A549 (cell line): ENCODE data around the gene EHBP1. TPM values are rescaled to one million over a fixed set of nuclear protein-coding genes. Genes with fewer than 3 reads are reported as not detected.

ENCODE experiments used
- ATAC-seq, 2 experiments: fragments of 200-7000 bp in 1 of 2; fragments of >200 bp in 1 of 2; cut with Nextera tagmentation in 1 of 2; cut with Tn5 transposase in 1 of 2; 3 replicates each; pipeline versions ENCODE4 v1.8.0 to v1.9.1; 2018 to 2020; ENCODE audit warnings: mild to moderate bottlenecking in 1 of 2, moderate library complexity in 1 of 2
- CTCF ChIA-PET: fragments of 300-600 bp; sonication (Branson Sonifier 250); formaldehyde crosslinking; extraction: SDS; loops from one replicate; lab custom pipeline; 2021; ENCODE audit warnings: antibody characterized with exemption, inconsistent platforms; lab: Yijun Ruan, JAX
- POLR2A ChIA-PET: fragments of 350-600 bp; formaldehyde crosslinking; extraction: SDS; loops from one replicate; lab custom pipeline; 2021; ENCODE audit warnings: antibody characterized with exemption, inconsistent platforms; lab: Yijun Ruan, JAX
- DNase-seq, 2 experiments: peaks; one replicate each; pipeline versions ENCODE4 v3.0.0 to v3.0.0-alpha.2; 2011 to 2016; ENCODE audit warnings: low read depth in 1 of 2, low spot score in 1 of 2
- FAIRE-seq: peaks from 2 replicates; lab custom pipeline; 2011; peaks lifted over from hg19 to GRCh38; lab: Jason Lieb, UNC
- H3K27ac ChIP-seq, 2 experiments: fragments of >200 bp; sonication (Bioruptor Twin); formaldehyde crosslinking; 3 replicates each; pipeline ENCODE4 v1.5.1; 2016 to 2017
- H3K4me1 ChIP-seq: fragments of >200 bp; sonication (Bioruptor Twin); formaldehyde crosslinking; 3 replicates; pipeline ENCODE4 v1.6.1; 2016
- H3K4me2 ChIP-seq: fragments of >200 bp; sonication (Bioruptor Twin); formaldehyde crosslinking; 3 replicates; pipeline ENCODE4 v1.6.1; 2016
- H3K4me3 ChIP-seq: fragments of >200 bp; sonication (Bioruptor Twin); formaldehyde crosslinking; 3 replicates; pipeline ENCODE4 v1.5.1; 2016
- H3K9me3 ChIP-seq: fragments of >200 bp; sonication (Bioruptor Twin); formaldehyde crosslinking; 3 replicates; pipeline ENCODE4 v1.6.1; 2016
- BCL3 ChIP-seq: fragments of >200 bp; sonication (Bioruptor Twin); formaldehyde crosslinking; IDR thresholded peaks from 3 replicates; pipeline ENCODE4 v1.6.1; 2016
- BHLHE40 ChIP-seq: IDR thresholded peaks from 2 replicates; pipeline ENCODE4 v1.6.1; 2012; ENCODE audit warnings: low read depth, low read length, inconsistent platforms
- CBX2 ChIP-seq: fragments of 200-600 bp; sonication (generic); IDR thresholded peaks from 2 replicates; pipeline ENCODE4 v1.6.1; 2016; ENCODE audit warnings: low read depth, mild to moderate bottlenecking, borderline replicate concordance
- CEBPB ChIP-seq, 2 experiments: fragments of >200 bp in 1 of 2; sonication (Bioruptor Twin) in 1 of 2; formaldehyde crosslinking in 1 of 2; IDR thresholded peaks; 2 replicates each; pipeline ENCODE4 v1.6.1; 2012 to 2016
- CHD2 ChIP-seq: fragments of 150-350 bp; IDR thresholded peaks from 2 replicates; pipeline ENCODE4 v1.6.1; 2014; ENCODE audit warnings: low read length; ENCODE audit not compliant: partially characterized antibody
- CHD4 ChIP-seq: fragments of 200-600 bp; sonication (generic); IDR thresholded peaks from 2 replicates; pipeline ENCODE4 v1.6.1; 2016; ENCODE audit warnings: antibody characterized with exemption, mild to moderate bottlenecking, borderline replicate concordance
- CTCF ChIP-seq: fragments of >200 bp; sonication (Bioruptor Twin); formaldehyde crosslinking; IDR thresholded peaks from 3 replicates; pipeline ENCODE4 v1.5.1; 2016
- EP300 ChIP-seq, 2 experiments: fragments of >200 bp; sonication (Bioruptor Twin); formaldehyde crosslinking; IDR thresholded peaks; 2 replicates in 1 of 2; 3 replicates in 1 of 2; pipeline ENCODE4 v1.6.1; 2016 to 2017
- FOSB ChIP-seq: fragments of 250-450 bp; sonication (Bioruptor Pico); IDR thresholded peaks from 2 replicates; pipeline ENCODE4 v1.5.0; 2020; ENCODE audit warnings: mild to moderate bottlenecking, moderate library complexity
- FOSL2 ChIP-seq, 2 experiments: fragments of 450-650 bp in 1 of 2; fragments of >200 bp in 1 of 2; sonication (Bioruptor Twin) in 1 of 2; formaldehyde crosslinking; IDR thresholded peaks; 2 replicates each; pipeline versions ENCODE4 v1.5.0 to v1.6.1; 2016 to 2020; ENCODE audit warnings: mild to moderate bottlenecking in 1 of 2, moderate library complexity in 1 of 2
- HEYL ChIP-seq: fragments of 250-450 bp; sonication (Bioruptor Pico); IDR thresholded peaks from 2 replicates; pipeline ENCODE4 v1.8.0; 2021; ENCODE audit warnings: mild to moderate bottlenecking, moderate library complexity
- HOXB5 ChIP-seq: fragments of 250-450 bp; sonication (Bioruptor Pico); IDR thresholded peaks from 2 replicates; pipeline ENCODE4 v1.5.0; 2020; ENCODE audit warnings: mild to moderate bottlenecking, moderate library complexity
- JUN ChIP-seq, 2 experiments: fragments of >200 bp; sonication (Bioruptor Twin); formaldehyde crosslinking; IDR thresholded peaks; 2 replicates in 1 of 2; 3 replicates in 1 of 2; pipeline ENCODE4 v1.6.1; 2016 to 2017
- KDM1A ChIP-seq: fragments of 200-600 bp; sonication (generic); IDR thresholded peaks from 2 replicates; pipeline ENCODE4 v1.6.1; 2016; ENCODE audit warnings: low read depth, mild to moderate bottlenecking
- MAFK ChIP-seq: fragments of 450-650 bp; IDR thresholded peaks from 2 replicates; pipeline ENCODE4 v1.6.1; 2014; ENCODE audit not compliant: partially characterized antibody
- MYC ChIP-seq: IDR thresholded peaks from 2 replicates; pipeline ENCODE4 v1.6.1; 2012; ENCODE audit warnings: mild to moderate bottlenecking, inconsistent platforms, low read length, improper control_type of control experiment, borderline replicate concordance
- NR3C1 ChIP-seq: fragments of >200 bp; sonication (Bioruptor Twin); formaldehyde crosslinking; IDR thresholded peaks from 3 replicates; pipeline ENCODE4 v1.6.1; 2017
- PBX3 ChIP-seq: IDR thresholded peaks from 2 replicates; pipeline ENCODE4 v1.6.1; 2012
- PHF8 ChIP-seq: fragments of 200-600 bp; sonication (generic); IDR thresholded peaks from 2 replicates; pipeline ENCODE4 v1.6.1; 2016; ENCODE audit warnings: low read depth, mild to moderate bottlenecking, antibody characterized with exemption, moderate library complexity, borderline replicate concordance
- POLR2A ChIP-seq: IDR thresholded peaks from 2 replicates; pipeline ENCODE4 v1.6.1; 2012; ENCODE audit warnings: mild to moderate bottlenecking, low read length
- RAD21 ChIP-seq, 2 experiments: fragments of >200 bp in 1 of 2; sonication (Bioruptor Twin) in 1 of 2; formaldehyde crosslinking in 1 of 2; IDR thresholded peaks in 1 of 2; conservative IDR thresholded peaks in 1 of 2; 2 replicates in 1 of 2; 3 replicates in 1 of 2; pipeline ENCODE4 v1.6.1; 2012 to 2018; ENCODE audit warnings: inconsistent platforms in 1 of 2
- RARB ChIP-seq: fragments of 250-450 bp; sonication (Bioruptor Pico); IDR thresholded peaks from 2 replicates; pipeline ENCODE4 v1.8.0; 2021; ENCODE audit warnings: mild to moderate bottlenecking, moderate library complexity
- RFX5 ChIP-seq: fragments of 450-650 bp; IDR thresholded peaks from 2 replicates; pipeline ENCODE4 v1.7.1; 2014; ENCODE audit warnings: antibody characterized with exemption, mild to moderate bottlenecking, moderate library complexity
- RNF2 ChIP-seq: fragments of 200-600 bp; sonication (generic); IDR thresholded peaks from 2 replicates; pipeline ENCODE4 v1.6.1; 2016; ENCODE audit warnings: low read depth, mild to moderate bottlenecking, antibody characterized with exemption, moderate library complexity, borderline replicate concordance
- SMC3 ChIP-seq: fragments of >200 bp; sonication (Bioruptor Twin); formaldehyde crosslinking; IDR thresholded peaks from 3 replicates; pipeline ENCODE4 v1.6.1; 2018; ENCODE audit warnings: inconsistent platforms
- TFCP2L1 ChIP-seq: fragments of 250-450 bp; sonication (Bioruptor Pico); IDR thresholded peaks from 2 replicates; pipeline ENCODE4 v1.5.0; 2021; ENCODE audit warnings: mild to moderate bottlenecking
- USF2 ChIP-seq: fragments of 450-650 bp; IDR thresholded peaks from 2 replicates; pipeline ENCODE4 v1.6.1; 2014; ENCODE audit warnings: antibody characterized with exemption
- ZFP36 ChIP-seq: fragments of 450-650 bp; IDR thresholded peaks from 2 replicates; pipeline ENCODE4 v1.6.1; 2014; ENCODE audit warnings: borderline replicate concordance; ENCODE audit not compliant: partially characterized antibody
- WGBS: methylation state at CpG from one replicate; pipeline ENCODE4 v1.1.6; 2017; ENCODE audit errors: missing lambda C conversion rate; 5-methylcytosine and 5-hydroxymethylcytosine counted together
- polyA minus RNA-seq: library from RNA; depleted of rRNA, polyadenylated mRNA; stranded (reverse); fragments of >200 nt; gene quantifications from 2 replicates; pipeline ENCODE4 v1.2.3, GENCODE V29; 2011; rRNA and poly(A)+ RNA removed
- polyA plus RNA-seq, 4 experiments: library from polyadenylated mRNA; depleted of rRNA in 3 of 4; stranded (reverse); fragments of >200 nt; fragmentation: RNase III in 1 of 4; extraction: RNeasy Plus Mini Kit Qiagen cat#74134 plus additional on column Dnase treatment in 1 of 4; gene quantifications; 2 replicates in 3 of 4; 3 replicates in 1 of 4; pipeline ENCODE4 v1.2.3, GENCODE V29; 2011 to 2017

EHBP1 gene
- polyA plus RNA-seq (2011; rRNA removed) (145 and 204 TPM in 2 replicates), polyA plus RNA-seq (2017; fragmentation: RNase III; extraction: RNeasy Plus Mini Kit Qiagen cat#74134 plus additional on column Dnase treatment) (62.4 to 76.9 TPM (median 65.7 TPM) in 3 replicates), polyA minus RNA-seq (153 and 167 TPM in 2 replicates)
- polyA plus RNA-seq (2012; cell fraction: cytosol; rRNA removed), result 27.9 and 34.9 TPM in 2 replicates
- 23.7 and 39.5 TPM in 2 replicates for polyA plus RNA-seq (2012; cell fraction: nucleus; rRNA removed)

GRCh38 chr2:62705007-62705829, at the start of gene EHBP1:
TSS of gene EHBP1 (plus strand) at chr2:62705713. CDS start at chr2:62707192, 1,479 bp downstream.
- H3K4me3 ChIP-seq, result peak within 1 kb of the TSS; percentile 68
- H3K4me1 ChIP-seq, result peaks cover 22% of the 10 kb centered on the region
- peaks cover 17% of the 10 kb centered on the region for H3K9me3 ChIP-seq
- POLR2A ChIA-PET, result interaction anchor here (0.6 to 2.6 kb wide), 20 partner anchors 13 to 248 kb away, joined by 3 to 37 read pairs (median 4); partner anchors contain the start of gene TMEM17
- 2% methylated on average over 30 of the region's 45 CpGs for WGBS
- ATAC-seq, result peak; percentile 91 to 96
- H3K27ac ChIP-seq, result peak within 1 kb of the TSS; percentile 94 to 97
- peak; percentile 88 for TF ChIP-seq USF2
- TF ChIP-seq BHLHE40, result no peak
- 0 out of 2 replicates have a peak, but pooled peaks have one; percentile 18 for TF ChIP-seq RFX5
- TF ChIP-seq FOSB (CRISPR knock-in tag), result no peak
- peak in 1 of 2 experiments; percentile 61; a peak in 3 of 5 replicates for TF ChIP-seq JUN (IDR thresholded peaks at IDR 0.05)
- no peak for TF ChIP-seq NR3C1
- TF ChIP-seq RAD21 (conservative IDR thresholded peaks at IDR 0.05 in 1 of 2, IDR thresholded peaks at IDR 0.05 in 1 of 2), result peak in 1 of 2 experiments; percentile 29; a peak in 1 of 5 replicates
- TF ChIP-seq POLR2A, result peak; percentile 91
- no peak for TF ChIP-seq RNF2
- TF ChIP-seq CEBPB (IDR thresholded peaks at IDR 0.05), result peak in 1 of 2 experiments; percentile 35; a peak in 1 of 4 replicates
- peak; percentile 71; the same call in 1 of the 2 replicates for TF ChIP-seq MYC
- TF ChIP-seq BCL3, result peak; percentile 91; the same call in 2 of the 3 replicates
- peak; percentile 98 for TF ChIP-seq PBX3
- TF ChIP-seq CHD2, result peak; percentile 19
- TF ChIP-seq MAFK, result peak; percentile 81
- CTCF ChIA-PET, result interaction anchor here (0.6 to 4.2 kb wide), 9 partner anchors 11 to 1849 kb away, joined by 3 to 18 read pairs (median 4); no protein-coding TSS in a partner anchor
- H3K4me2 ChIP-seq, result peak within 1 kb of the TSS; percentile 88
- peak; percentile 96 for FAIRE-seq
- peak; percentile 98 to 100 for DNase-seq

- Histone ChIP-seq H3K9me3 (peaks cover 9% of the 10 kb centered on the region; the same call in 2 of the 3 replicates), H3K4me1 (peaks cover 47% of the 10 kb centered on the region), H3K4me2 (no peak overlapping the region), H3K4me3 (no peak overlapping the region), H3K27ac (peak overlapping the region in 1 of 2 experiments; percentile 45; a peak in 3 of 6 replicates)
- ChIA-PET POLR2A (no interaction called here), CTCF (interaction anchor here (1.1 kb wide), 1 partner anchor 118 kb away, joined by 3 read pairs; no protein-coding TSS in a partner anchor)
- ATAC-seq (no peak), DNase-seq (no peak), FAIRE-seq (no peak)
- TF ChIP-seq EP300 (IDR thresholded peaks at IDR 0.05) (no peak), CHD4 (no peak), FOSL2 (IDR thresholded peaks at IDR 0.05) (no peak), FOSL2 (CRISPR knock-in tag; IDR thresholded peaks at IDR 0.05) (no peak), CBX2 (no peak), RARB (CRISPR knock-in tag) (no peak), CTCF (no peak), PHF8 (no peak), RAD21 (conservative IDR thresholded peaks at IDR 0.05 in 1 of 2, IDR thresholded peaks at IDR 0.05 in 1 of 2) (no peak), SMC3 (no peak), KDM1A (no peak), HOXB5 (no peak), RFX5 (no peak), ZFP36 (no peak), MYC (no peak), HEYL (no peak), TFCP2L1 (CRISPR knock-in tag) (no peak)
Measured at GRCh38 chr2:62657783-62658182, 47.7 kb upstream of the EHBP1 start.
